HepG2 (cell line): ENCODE measurements around the gene NOC2L. TPM values are rescaled to one million over a fixed set of nuclear protein-coding genes. Genes with fewer than 3 reads are reported as not detected.
A peak's percentile ranks its signal among the peaks of the same experiment; 100 is the strongest.

Experiments
- CREBL2 ChIP-seq: sonication (generic); formaldehyde crosslinking; IDR thresholded peaks from 2 replicates; pipeline ENCODE4 v1.8.1; 2023; ENCODE audit warnings: missing genetic modification reagents, mild to moderate bottlenecking, borderline replicate concordance
- E2F2 ChIP-seq: sonication (generic); formaldehyde crosslinking; IDR thresholded peaks from 2 replicates; pipeline ENCODE4 v1.4.0; 2020; ENCODE audit warnings: missing genetic modification reagents, borderline replicate concordance
- EEA1 ChIP-seq: sonication (generic); formaldehyde crosslinking; IDR thresholded peaks from 2 replicates; pipeline ENCODE4 v1.5.1; 2020; ENCODE audit warnings: mild to moderate bottlenecking, missing genetic modification reagents, borderline replicate concordance
- FOXK2 ChIP-seq: fragments of 450-650 bp; IDR thresholded peaks from 2 replicates; pipeline ENCODE4 v1.6.1; 2016
- MXD1 ChIP-seq: sonication (generic); formaldehyde crosslinking; IDR thresholded peaks from 2 replicates; pipeline ENCODE4 v1.4.0; 2020; ENCODE audit warnings: mild to moderate bottlenecking, missing genetic modification reagents
- PHF20 ChIP-seq: sonication (generic); formaldehyde crosslinking; IDR thresholded peaks from 2 replicates; pipeline ENCODE4 v1.5.0; 2020; ENCODE audit warnings: mild to moderate bottlenecking, missing genetic modification reagents
- RELA ChIP-seq: sonication (generic); formaldehyde crosslinking; IDR thresholded peaks from 2 replicates; pipeline ENCODE4 v1.4.0; 2020; ENCODE audit warnings: missing genetic modification reagents
- SPEN ChIP-seq: sonication (generic); formaldehyde crosslinking; IDR thresholded peaks from 2 replicates; pipeline ENCODE4 v1.5.1; 2020; ENCODE audit warnings: low read depth, mild to moderate bottlenecking, missing genetic modification reagents
- UBTF ChIP-seq: sonication (generic); formaldehyde crosslinking; IDR thresholded peaks from 2 replicates; pipeline ENCODE4 v1.4.0; 2020; ENCODE audit warnings: mild to moderate bottlenecking, missing genetic modification reagents
- YEATS2 ChIP-seq: sonication (generic); formaldehyde crosslinking; IDR thresholded peaks from 2 replicates; pipeline ENCODE4 v1.4.0; 2020; ENCODE audit warnings: missing genetic modification reagents, borderline replicate concordance
- ZBTB3 ChIP-seq: sonication (generic); formaldehyde crosslinking; IDR thresholded peaks from 2 replicates; pipeline ENCODE4 v1.4.0; 2020; ENCODE audit warnings: low read depth, mild to moderate bottlenecking, moderate library complexity, missing genetic modification reagents, borderline replicate concordance
- ZBTB7A ChIP-seq: sonication (generic); formaldehyde crosslinking; IDR thresholded peaks from 2 replicates; pipeline ENCODE4 v1.8.0; 2022; ENCODE audit warnings: mild to moderate bottlenecking, missing genetic modification reagents
- ZFP82 ChIP-seq: sonication (generic); formaldehyde crosslinking; IDR thresholded peaks from 2 replicates; pipeline ENCODE4 v1.5.1; 2020; ENCODE audit warnings: mild to moderate bottlenecking, missing genetic modification reagents, borderline replicate concordance
- ZNF275 ChIP-seq: sonication (generic); formaldehyde crosslinking; IDR thresholded peaks from 2 replicates; pipeline ENCODE4 v1.8.0; 2022; ENCODE audit warnings: missing genetic modification reagents, mild to moderate bottlenecking, inconsistent platforms, borderline replicate concordance
- ZNF432 ChIP-seq: sonication (generic); formaldehyde crosslinking; IDR thresholded peaks from 2 replicates; pipeline ENCODE4 v1.5.0; 2020; ENCODE audit warnings: missing genetic modification reagents, mild to moderate bottlenecking, borderline replicate concordance
- ZNF446 ChIP-seq: sonication (generic); formaldehyde crosslinking; IDR thresholded peaks from 2 replicates; pipeline ENCODE4 v1.5.0; 2020; ENCODE audit warnings: mild to moderate bottlenecking, missing genetic modification reagents
- ZNF672 ChIP-seq: sonication (generic); formaldehyde crosslinking; IDR thresholded peaks from 2 replicates; pipeline ENCODE4 v1.8.1; 2022; ENCODE audit warnings: missing genetic modification reagents
- ZNF710 ChIP-seq: sonication (generic); formaldehyde crosslinking; IDR thresholded peaks from 2 replicates; pipeline ENCODE4 v1.5.0; 2020; ENCODE audit warnings: mild to moderate bottlenecking, missing genetic modification reagents, borderline replicate concordance
- polyA plus RNA-seq, 8 experiments: library from polyadenylated mRNA; depleted of rRNA in 3 of 8; stranded (reverse) in 7 of 8; unstranded in 1 of 8; fragments of >200 nt; fragmentation: Illumina TruSeq in 4 of 8; extraction: Trizol in 4 of 8; gene quantifications; 2 replicates each; pipeline versions ENCODE4 v1.2.1 to v1.2.3, GENCODE V29; 2011 to 2016; ENCODE audit warnings: low read depth in 4 of 8, missing spikeins in 1 of 8, mixed read lengths in 1 of 8; ENCODE audit not compliant: insufficient read depth in 1 of 8
- total RNA-seq, 5 experiments: library from RNA; depleted of rRNA; stranded (reverse); fragments of >200 nt; fragmentation: Illumina TruSeq; extraction: Trizol; gene quantifications; 2 replicates each; pipeline ENCODE4 v1.2.3, GENCODE V29; 2016; ENCODE audit warnings: low read depth in 1 of 5

Gene NOC2L
- total and polyA plus RNA-seq, 2 of the 13 experiments (the other 11 are each of a cell fraction or from before 2014, with no cell fraction given) = 32.0 to 103 TPM

- peak; percentile 75 for TF ChIP-seq UBTF
- TF ChIP-seq ZBTB3 = no peak
- TF ChIP-seq PHF20 (CRISPR knock-in tag) = 0 out of 2 replicates have a peak, but pooled peaks have one; percentile 7
- TF ChIP-seq ZNF446 (CRISPR knock-in tag) = no peak
- TF ChIP-seq ZFP82 = no peak
- 0 out of 2 replicates have a peak, but pooled peaks have one; percentile 42 for TF ChIP-seq ZNF710 (CRISPR knock-in tag)
- peak; percentile 58 for TF ChIP-seq MXD1
- TF ChIP-seq ZNF275 (CRISPR knock-in tag) = 0 out of 2 replicates have a peak, but pooled peaks have one; percentile 14
- 0 out of 2 replicates have a peak, but pooled peaks have one; percentile 18 for TF ChIP-seq ZBTB7A (CRISPR knock-in tag)
- no peak for TF ChIP-seq FOXK2
- peak; percentile 45 for TF ChIP-seq SPEN (CRISPR knock-in tag)
- TF ChIP-seq ZNF672 = no peak
- TF ChIP-seq CREBL2 (CRISPR knock-in tag) = no peak
- no peak for TF ChIP-seq ZNF432 (CRISPR knock-in tag)
- TF ChIP-seq YEATS2 (CRISPR knock-in tag) = 0 out of 2 replicates have a peak, but pooled peaks have one; percentile 17
- TF ChIP-seq E2F2 (CRISPR knock-in tag) = no peak
- TF ChIP-seq RELA (CRISPR knock-in tag) = no peak
- no peak for TF ChIP-seq EEA1 (CRISPR knock-in tag)
Observed at GRCh38 chr1:966704-967300, 7.7 kb upstream of the NOC2L start (continued).
